AG08395 (cell line): ENCODE measurements around the gene TNIK.
"Not testable (repeated sequence)": the region's sequence is repeated elsewhere in the genome, so short reads cannot be mapped to it uniquely, and the experiment has no call there.

Experiments
- DNase-seq: peaks from one replicate; pipeline ENCODE4 v3.0.0; 2012; ENCODE audit warnings: mixed read lengths, low spot score

TNIK gene

GRCh38 chr3:171254315-171254714 is 205.9 kb downstream of the TNIK start:
- DNase-seq, result no peak

GRCh38 chr3:171251835-171252234 is 208.4 kb downstream of the TNIK start:
- DNase-seq, result no peak

GRCh38 chr3:171250444-171250843 is 209.8 kb downstream of the TNIK start:
- no peak for DNase-seq

- DNase-seq, result no peak
Measured at GRCh38 chr3:171249245-171249644, 211.0 kb downstream of the TNIK start.

GRCh38 chr3:171248426-171249111 is 211.6 kb downstream of the TNIK start:
- DNase-seq, result no peak

GRCh38 chr3:171245796-171246765 is 214.1 kb downstream of the TNIK start:
- DNase-seq, result no peak

GRCh38 chr3:171242951-171243350 is 217.3 kb downstream of the TNIK start:
- DNase-seq, result no peak

- no peak for DNase-seq
Measured at GRCh38 chr3:171242170-171242569, 218.0 kb downstream of the TNIK start.

- not testable (repeated sequence) for DNase-seq
Measured at GRCh38 chr3:171241655-171242054, 218.6 kb downstream of the TNIK start.

- no peak for DNase-seq
Measured at GRCh38 chr3:171240504-171240835, 219.7 kb downstream of the TNIK start.

GRCh38 chr3:171239757-171240503 is 220.3 kb downstream of the TNIK start:
- DNase-seq, result no peak

GRCh38 chr3:171237009-171237385 is 223.2 kb downstream of the TNIK start:
- no peak for DNase-seq

GRCh38 chr3:171236265-171237008 is 223.8 kb downstream of the TNIK start:
- no peak for DNase-seq

GRCh38 chr3:171234298-171235010 is 225.8 kb downstream of the TNIK start:
- no peak for DNase-seq

GRCh38 chr3:171231361-171231760 is 228.8 kb downstream of the TNIK start:
- no peak for DNase-seq

- no peak for DNase-seq
Measured at GRCh38 chr3:171230865-171231264, 229.3 kb downstream of the TNIK start.

GRCh38 chr3:171229173-171229572 is 231.0 kb downstream of the TNIK start:
- DNase-seq, result no peak

GRCh38 chr3:171228240-171228639 is 232.0 kb downstream of the TNIK start:
- no peak for DNase-seq

GRCh38 chr3:171227828-171228227 is 232.4 kb downstream of the TNIK start:
- no peak for DNase-seq

GRCh38 chr3:171227359-171227758 is 232.8 kb downstream of the TNIK start:
- no peak for DNase-seq

GRCh38 chr3:171226794-171227193 is 233.4 kb downstream of the TNIK start:
- DNase-seq, result no peak
